Naive thymus-derived CD4-positive, alpha-beta T cell (primary cell): ENCODE data around the gene BRI3BP. TPM values are rescaled to one million over a fixed set of nuclear protein-coding genes. Genes with fewer than 3 reads are reported as not detected.

ENCODE experiments used
- ATAC-seq: fragments of 150-1000 bp; cut with Tn5 transposase; 2 replicates; pipeline ENCODE4 v1.10.0; 2021; ENCODE audit warnings: mild to moderate bottlenecking, moderate library complexity
- CTCF ChIA-PET: fragments of 350-600 bp; sonication (Branson Sonifier 250); formaldehyde crosslinking; loops from one replicate; lab custom pipeline; 2021; ENCODE audit warnings: antibody characterized with exemption; lab: Charles Lee
- POLR2A ChIA-PET: fragments of 350-600 bp; sonication (Branson Sonifier 250); formaldehyde crosslinking; loops from one replicate; lab custom pipeline; 2021; ENCODE audit warnings: antibody characterized with exemption, inconsistent platforms; lab: Charles Lee
- DNase-seq, 9 donors: peaks; one replicate each; pipeline versions ENCODE4 v3.0.0 to v3.0.0-alpha.2; 2020 to 2022; ENCODE audit warnings: mixed read lengths in 1 of 9
- H3K27ac ChIP-seq: one replicate; pipeline ENCODE4 v1.7.0; 2013; ENCODE audit warnings: mild to moderate bottlenecking, low read depth, low read length, moderate library complexity
- H3K27me3 ChIP-seq, 2 donors: one replicate each; pipeline ENCODE4 v1.7.0; 2013; ENCODE audit warnings: low read length in 2 of 2, mild to moderate bottlenecking in 2 of 2, moderate library complexity in 2 of 2; ENCODE audit not compliant: control insufficient read depth in 2 of 2, insufficient read depth in 2 of 2
- H3K36me3 ChIP-seq, 3 experiments: 1 replicate in 2 of 3; 2 replicates in 1 of 3; pipeline ENCODE4 v1.7.0; 2013; ENCODE audit warnings: low read length in 3 of 3, mild to moderate bottlenecking in 3 of 3, moderate library complexity in 1 of 3; ENCODE audit not compliant: insufficient read depth in 3 of 3, control insufficient read depth in 2 of 3
- H3K4me1 ChIP-seq, 2 donors: one replicate each; pipeline ENCODE4 v1.7.0; 2013; ENCODE audit warnings: low read length in 2 of 2, mild to moderate bottlenecking in 2 of 2, moderate library complexity in 1 of 2; ENCODE audit not compliant: control insufficient read depth in 2 of 2, insufficient read depth in 2 of 2
- H3K4me3 ChIP-seq: 2 replicates; pipeline ENCODE4 v1.7.0; 2013; ENCODE audit warnings: mild to moderate bottlenecking, low read length
- H3K9me3 ChIP-seq, 3 experiments: 1 replicate in 2 of 3; 2 replicates in 1 of 3; pipeline ENCODE4 v1.7.0; 2013; ENCODE audit warnings: low read length in 3 of 3; ENCODE audit not compliant: control insufficient read depth in 2 of 3
- H3K27ac Mint-ChIP-seq, 9 donors: one replicate each; pipeline ENCODE4 v1.8.0; 2020 to 2022; ENCODE audit warnings: mixed read lengths in 9 of 9, mild to moderate bottlenecking in 8 of 9, moderate library complexity in 5 of 9, inconsistent platforms in 2 of 9
- H3K27me3 Mint-ChIP-seq, 5 donors: one replicate each; pipeline ENCODE4 v1.8.0; 2021 to 2022; ENCODE audit warnings: mixed read lengths in 5 of 5, mild to moderate bottlenecking in 1 of 5
- H3K36me3 Mint-ChIP-seq, 5 donors: one replicate each; pipeline ENCODE4 v1.8.0; 2020 to 2022; ENCODE audit warnings: mixed read lengths in 5 of 5, mild to moderate bottlenecking in 3 of 5, inconsistent platforms in 1 of 5
- H3K4me1 Mint-ChIP-seq, 7 donors: one replicate each; pipeline ENCODE4 v1.8.0; 2020 to 2022; ENCODE audit warnings: mixed read lengths in 7 of 7, mild to moderate bottlenecking in 3 of 7, inconsistent platforms in 1 of 7
- H3K4me3 Mint-ChIP-seq, 10 donors: one replicate each; pipeline ENCODE4 v1.8.0; 2020 to 2022; ENCODE audit warnings: mild to moderate bottlenecking in 10 of 10, mixed read lengths in 10 of 10, moderate library complexity in 6 of 10, inconsistent platforms in 2 of 10
- H3K9me3 Mint-ChIP-seq, 11 donors: one replicate each; pipeline ENCODE4 v1.8.0; 2020 to 2022; ENCODE audit warnings: mixed read lengths in 11 of 11, mild to moderate bottlenecking in 4 of 11, inconsistent platforms in 1 of 11, moderate library complexity in 1 of 11
- intact Hi-C, 2 donors: fragments of 100-400 bp; cut with micrococcal nuclease; formaldehyde crosslinking; loops; one replicate each; pipeline ENCODE4 v1.15.1; 2023
- polyA plus RNA-seq, 2 donors: library from polyadenylated mRNA; unstranded; fragments of 300-500 nt; fragmentation: Illumina TruSeq; gene quantifications; one replicate each; pipeline ENCODE4 v1.2.3, GENCODE V29; 2021
- total RNA-seq, 6 experiments: library from RNA in 5 of 6; stranded (reverse) in 5 of 6; gene quantifications; 1 replicate in 5 of 6; 2 replicates in 1 of 6; pipeline ENCODE4 v1.2.3 and lab custom pipeline; 2021 to 2026

BRI3BP gene
- total and polyA plus RNA-seq, 7 experiments from 2014 or later, result 2.7 to 19.8 (median 5.8) TPM

GRCh38 chr12:125021771-125022170, 28.3 kb downstream of the BRI3BP start:
- H3K36me3 ChIP-seq, result peaks cover 0 to 5% (median 0%) of the 10 kb centered on the region in 3 experiments
- H3K9me3 ChIP-seq, result no peaks in the 10 kb centered on the region
- peaks cover 0 to 47% (median 16%) of the 10 kb centered on the region in 5 donors for H3K36me3 Mint-ChIP-seq
- H3K27ac ChIP-seq, result no peak overlapping the region
- no peak overlapping the region for H3K4me3 ChIP-seq
- no peak overlapping the region for H3K27ac Mint-ChIP-seq
- H3K27me3 ChIP-seq, result no peaks in the 10 kb centered on the region
- H3K27me3 Mint-ChIP-seq, result no peaks in the 10 kb centered on the region
- peaks cover 0 to 2% (median 0%) of the 10 kb centered on the region in 7 donors for H3K4me1 Mint-ChIP-seq
- no peak for DNase-seq
- no peak overlapping the region for H3K4me3 Mint-ChIP-seq
- intact Hi-C loops, result no loop called here
- CTCF ChIA-PET, result no interaction called here
- no peaks in the 10 kb centered on the region for H3K4me1 ChIP-seq
- POLR2A ChIA-PET, result no interaction called here
- no peak for ATAC-seq
- H3K9me3 Mint-ChIP-seq, result no peaks in the 10 kb centered on the region

GRCh38 chr12:125023065-125023464, 29.6 kb downstream of the BRI3BP start:
- peaks cover 0 to 5% (median 0%) of the 10 kb centered on the region in 3 experiments for H3K36me3 ChIP-seq
- DNase-seq (no peak), ATAC-seq (no peak)
- H3K4me3 Mint-ChIP-seq, result no peak overlapping the region
- ChIA-PET CTCF (no interaction called here), POLR2A (no interaction called here)
- H3K9me3 ChIP-seq, result no peaks in the 10 kb centered on the region
- intact Hi-C loops, result no loop called here
- no peaks in the 10 kb centered on the region for H3K9me3 Mint-ChIP-seq
- H3K4me1 ChIP-seq, result no peaks in the 10 kb centered on the region
- peaks cover 0 to 42% (median 16%) of the 10 kb centered on the region in 5 donors for H3K36me3 Mint-ChIP-seq
- peaks cover 0 to 2% (median 0%) of the 10 kb centered on the region in 7 donors for H3K4me1 Mint-ChIP-seq
- H3K27ac ChIP-seq, result no peak overlapping the region
- H3K27ac Mint-ChIP-seq, result no peak overlapping the region
- no peak overlapping the region for H3K4me3 ChIP-seq
- H3K27me3 ChIP-seq, result no peaks in the 10 kb centered on the region
- H3K27me3 Mint-ChIP-seq, result no peaks in the 10 kb centered on the region

GRCh38 chr12:125024949-125025563, 31.6 kb downstream of the BRI3BP start:
- intact Hi-C loops, result no loop called here
- CTCF ChIA-PET, result no interaction called here
- POLR2A ChIA-PET, result no interaction called here
- Histone ChIP-seq H3K27ac (no peak overlapping the region), H3K4me1 (no peaks in the 10 kb centered on the region), H3K36me3 (peaks cover 0 to 5% (median 0%) of the 10 kb centered on the region in 3 experiments), H3K27me3 (no peaks in the 10 kb centered on the region), H3K4me3 (no peak overlapping the region), H3K9me3 (no peaks in the 10 kb centered on the region)
- H3K36me3 Mint-ChIP-seq, result peaks cover 0 to 34% (median 15%) of the 10 kb centered on the region in 5 donors
- no peaks in the 10 kb centered on the region for H3K9me3 Mint-ChIP-seq
- ATAC-seq, result no peak
- DNase-seq, result no peak
- no peak overlapping the region for H3K4me3 Mint-ChIP-seq
- no peaks in the 10 kb centered on the region for H3K27me3 Mint-ChIP-seq
- no peak overlapping the region for H3K27ac Mint-ChIP-seq
- peaks cover 0 to 2% (median 0%) of the 10 kb centered on the region in 7 donors for H3K4me1 Mint-ChIP-seq

GRCh38 chr12:125025606-125026235, 32.3 kb downstream of the BRI3BP start:
- Mint-ChIP-seq H3K27me3 (no peaks in the 10 kb centered on the region), H3K36me3 (peaks cover 0 to 34% (median 15%) of the 10 kb centered on the region in 5 donors), H3K9me3 (no peaks in the 10 kb centered on the region), H3K27ac (no peak overlapping the region), H3K4me1 (peaks cover 0 to 2% (median 0%) of the 10 kb centered on the region in 7 donors), H3K4me3 (no peak overlapping the region)
- intact Hi-C loops, result no loop called here
- POLR2A ChIA-PET, result no interaction called here
- DNase-seq, result no peak
- H3K27ac ChIP-seq, result no peak overlapping the region
- H3K4me1 ChIP-seq, result no peaks in the 10 kb centered on the region
- no peaks in the 10 kb centered on the region for H3K9me3 ChIP-seq
- peaks cover 0 to 5% (median 0%) of the 10 kb centered on the region in 3 experiments for H3K36me3 ChIP-seq
- CTCF ChIA-PET, result no interaction called here
- no peak for ATAC-seq
- H3K4me3 ChIP-seq, result no peak overlapping the region
- no peaks in the 10 kb centered on the region for H3K27me3 ChIP-seq

GRCh38 chr12:125028106-125028505, 34.7 kb downstream of the BRI3BP start:
- ChIA-PET POLR2A (no interaction called here), CTCF (no interaction called here)
- Histone ChIP-seq H3K27ac (no peak overlapping the region), H3K4me1 (no peaks in the 10 kb centered on the region), H3K27me3 (no peaks in the 10 kb centered on the region), H3K9me3 (no peaks in the 10 kb centered on the region), H3K36me3 (peaks cover 0 to 5% (median 0%) of the 10 kb centered on the region in 3 experiments), H3K4me3 (no peak overlapping the region)
- ATAC-seq (no peak), DNase-seq (no peak)
- intact Hi-C loops, result no loop called here
- H3K36me3 Mint-ChIP-seq, result peaks cover 0 to 25% (median 9%) of the 10 kb centered on the region in 5 donors
- H3K27ac Mint-ChIP-seq, result no peak overlapping the region
- no peaks in the 10 kb centered on the region for H3K9me3 Mint-ChIP-seq
- no peaks in the 10 kb centered on the region for H3K4me1 Mint-ChIP-seq
- H3K4me3 Mint-ChIP-seq, result no peak overlapping the region
- H3K27me3 Mint-ChIP-seq, result no peaks in the 10 kb centered on the region

- Mint-ChIP-seq H3K4me1 (no peaks in the 10 kb centered on the region), H3K4me3 (no peak overlapping the region), H3K27ac (no peak overlapping the region), H3K9me3 (peaks cover 0 to 4% (median 0%) of the 10 kb centered on the region in 11 donors), H3K36me3 (peaks cover 0 to 15% (median 6%) of the 10 kb centered on the region in 5 donors), H3K27me3 (no peaks in the 10 kb centered on the region)
- Histone ChIP-seq H3K4me3 (no peak overlapping the region), H3K9me3 (no peaks in the 10 kb centered on the region), H3K36me3 (peaks cover 0 to 4% (median 0%) of the 10 kb centered on the region in 3 experiments), H3K27ac (no peak overlapping the region), H3K4me1 (no peaks in the 10 kb centered on the region), H3K27me3 (no peaks in the 10 kb centered on the region)
- CTCF ChIA-PET, result interaction anchor here (0.5 kb wide), 1 partner anchor 72 kb away, joined by 3 read pairs; no protein-coding TSS in a partner anchor
- POLR2A ChIA-PET, result no interaction called here
- ATAC-seq (no peak), DNase-seq (no peak)
- intact Hi-C loops, result no loop called here
Measured at GRCh38 chr12:125029761-125030358, 36.4 kb downstream of the BRI3BP start.
